ENCODE results near the gene ZNF174.

DNA sequence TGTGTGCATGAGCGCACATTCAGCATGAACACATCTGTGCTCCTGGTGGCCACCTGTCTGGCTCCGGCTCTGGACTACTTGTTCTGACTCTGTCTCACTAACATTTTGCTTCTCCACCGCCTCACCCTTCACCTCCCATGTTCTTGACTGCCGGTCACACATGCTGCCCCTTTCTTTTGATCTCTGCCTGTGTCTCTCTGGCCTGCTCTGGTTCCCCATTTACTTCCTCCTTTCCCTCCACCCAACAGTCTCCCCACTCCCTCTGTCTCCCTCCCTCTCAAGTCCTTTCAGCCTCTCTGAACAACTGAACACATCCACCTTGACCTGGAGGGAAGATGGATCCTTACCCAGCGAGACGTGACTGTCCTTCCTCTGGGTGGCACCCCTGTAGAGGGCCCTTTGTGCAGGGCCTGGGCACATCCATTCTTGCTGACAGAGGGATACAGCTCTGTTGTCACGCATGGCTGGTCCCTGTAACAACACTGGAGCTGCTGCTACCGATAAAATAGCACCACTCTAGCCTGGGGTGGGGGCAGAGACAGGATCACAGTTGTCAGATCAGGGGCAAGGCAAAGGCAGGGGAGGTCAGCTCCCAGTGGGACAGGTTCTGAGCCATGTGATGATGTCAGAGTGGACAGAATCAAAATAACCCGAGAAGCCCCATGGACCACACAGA is 11.2 kb upstream of the ZNF174 start:
- TF ChIP-seq POLR2AphosphoS5 (IDR thresholded peaks at IDR 0.05; ENCODE audit: borderline replicate concordance, low read depth, low read length) (no peak), EZH2 (IDR thresholded peaks at IDR 0.05) (no peak), FOXP2 (optimal IDR thresholded peaks at IDR 0.05; ENCODE audit: control extremely low read depth, extremely low read length, insufficient read depth) (no peak)
